Breast epithelium (tissue), 4 donors: ENCODE data around the gene GTPBP1. TPM values are rescaled to one million over a fixed set of nuclear protein-coding genes. Genes with fewer than 3 reads are reported as not detected.

Experiments
- DNase-seq, 2 donors: peaks; one replicate each; pipeline ENCODE4 v3.0.0-alpha.2; 2019; ENCODE audit warnings: low spot score in 2 of 2
- H3K27ac ChIP-seq, 2 donors: fragments of 200-600 bp; sonication (generic) in 1 of 2; one replicate each; pipeline ENCODE4 v1.5.1; 2016 to 2019; ENCODE audit warnings: mild to moderate bottlenecking in 1 of 2
- H3K27me3 ChIP-seq, 2 donors: fragments of 200-600 bp; sonication (generic) in 1 of 2; one replicate each; pipeline versions ENCODE4 v1.5.1 to v1.6.0; 2017 to 2019; ENCODE audit warnings: control low read depth in 1 of 2, mild to moderate bottlenecking in 1 of 2
- H3K36me3 ChIP-seq: fragments of 200-600 bp; one replicate; pipeline ENCODE4 v1.5.1; 2019
- H3K4me1 ChIP-seq, 2 donors: fragments of 200-600 bp; sonication (generic); one replicate each; pipeline ENCODE4 v1.5.1; 2016 to 2019; ENCODE audit warnings: control low read depth in 1 of 2
- H3K4me3 ChIP-seq, 3 donors: fragments of 200-600 bp; sonication (generic); 1 replicate in 2 of 3; 2 replicates in 1 of 3; pipeline ENCODE4 v1.5.1; 2016 to 2019; ENCODE audit warnings: mild to moderate bottlenecking in 3 of 3, moderate library complexity in 2 of 3
- H3K9me3 ChIP-seq, 2 donors: fragments of 200-600 bp; sonication (generic) in 1 of 2; one replicate each; pipeline ENCODE4 v1.5.1; 2016 to 2019; ENCODE audit warnings: control low read depth in 1 of 2
- POLR2A ChIP-seq: fragments of 450-650 bp; IDR thresholded peaks from one replicate; pipeline ENCODE4 v1.6.1; 2016; ENCODE audit warnings: antibody characterized with exemption, mild to moderate bottlenecking, moderate library complexity
- POLR2AphosphoS5 ChIP-seq, 3 donors: sonication (generic); formaldehyde crosslinking; IDR thresholded peaks; one replicate each; pipeline ENCODE4 v1.6.1; 2017; ENCODE audit warnings: antibody characterized with exemption in 3 of 3
- intact Hi-C: fragments of 100-400 bp; cut with DNase I; formaldehyde crosslinking; loops from one replicate; pipeline ENCODE4 v1.15.1; 2023; ENCODE audit warnings: low total_unique reads
- total RNA-seq, 3 donors: library from RNA; depleted of rRNA; stranded (reverse); fragments of >200 nt; gene quantifications; one replicate each; pipeline ENCODE4 v1.1.0, GENCODE V29; 2016
- TF ChIP-seq, protein P1 (sequence below), 3 donors: fragments of 450-650 bp; IDR thresholded peaks; one replicate each; pipeline ENCODE4 v1.5.1; 2016 to 2017; ENCODE audit warnings: antibody characterized with exemption in 3 of 3, mild to moderate bottlenecking in 3 of 3, moderate library complexity in 3 of 3

GTPBP1 gene
- total RNA-seq, 3 donors from 2014 or later: 32.3 to 58.7 (median 56.9) TPM

DNA sequence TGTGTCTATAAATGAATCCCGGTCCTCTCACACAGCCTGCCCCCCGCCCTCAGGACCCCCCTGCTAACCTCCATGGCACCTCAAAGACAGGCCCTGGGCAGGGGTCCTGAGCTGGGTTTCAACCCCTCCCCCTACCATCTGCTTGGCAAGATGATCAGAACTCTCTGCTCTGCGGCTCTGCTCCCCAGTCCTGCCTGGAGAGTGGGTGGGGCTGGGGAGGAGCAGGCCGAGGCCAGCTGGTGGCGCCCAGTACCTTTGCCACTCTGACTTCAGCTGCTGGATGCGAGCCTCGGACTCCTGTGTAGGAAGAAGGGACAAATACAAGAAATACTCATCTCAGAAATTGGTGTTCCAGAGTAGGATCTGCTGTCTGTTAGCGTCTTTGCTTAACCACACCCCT lies 35.0 kb downstream of the GTPBP1 start:
- H3K4me1 ChIP-seq: no peaks in the 10 kb centered on the region
- no peaks in the 10 kb centered on the region for H3K9me3 ChIP-seq
- H3K4me3 ChIP-seq: no peak overlapping the region
- TF ChIP-seq, protein P1, sequence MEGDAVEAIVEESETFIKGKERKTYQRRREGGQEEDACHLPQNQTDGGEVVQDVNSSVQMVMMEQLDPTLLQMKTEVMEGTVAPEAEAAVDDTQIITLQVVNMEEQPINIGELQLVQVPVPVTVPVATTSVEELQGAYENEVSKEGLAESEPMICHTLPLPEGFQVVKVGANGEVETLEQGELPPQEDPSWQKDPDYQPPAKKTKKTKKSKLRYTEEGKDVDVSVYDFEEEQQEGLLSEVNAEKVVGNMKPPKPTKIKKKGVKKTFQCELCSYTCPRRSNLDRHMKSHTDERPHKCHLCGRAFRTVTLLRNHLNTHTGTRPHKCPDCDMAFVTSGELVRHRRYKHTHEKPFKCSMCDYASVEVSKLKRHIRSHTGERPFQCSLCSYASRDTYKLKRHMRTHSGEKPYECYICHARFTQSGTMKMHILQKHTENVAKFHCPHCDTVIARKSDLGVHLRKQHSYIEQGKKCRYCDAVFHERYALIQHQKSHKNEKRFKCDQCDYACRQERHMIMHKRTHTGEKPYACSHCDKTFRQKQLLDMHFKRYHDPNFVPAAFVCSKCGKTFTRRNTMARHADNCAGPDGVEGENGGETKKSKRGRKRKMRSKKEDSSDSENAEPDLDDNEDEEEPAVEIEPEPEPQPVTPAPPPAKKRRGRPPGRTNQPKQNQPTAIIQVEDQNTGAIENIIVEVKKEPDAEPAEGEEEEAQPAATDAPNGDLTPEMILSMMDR (IDR thresholded peaks at IDR 0.05): no peak
- TF ChIP-seq POLR2A: no peak
- no peak for TF ChIP-seq POLR2AphosphoS5 (IDR thresholded peaks at IDR 0.05)
- H3K27me3 ChIP-seq: no peaks in the 10 kb centered on the region
- peaks cover 53% of the 10 kb centered on the region for H3K36me3 ChIP-seq
- intact Hi-C loops: loop anchor here (5.0 kb wide), 1 partner anchor 902 kb away; no protein-coding TSS in a partner anchor
- no peak overlapping the region for H3K27ac ChIP-seq
- DNase-seq: no peak

DNA sequence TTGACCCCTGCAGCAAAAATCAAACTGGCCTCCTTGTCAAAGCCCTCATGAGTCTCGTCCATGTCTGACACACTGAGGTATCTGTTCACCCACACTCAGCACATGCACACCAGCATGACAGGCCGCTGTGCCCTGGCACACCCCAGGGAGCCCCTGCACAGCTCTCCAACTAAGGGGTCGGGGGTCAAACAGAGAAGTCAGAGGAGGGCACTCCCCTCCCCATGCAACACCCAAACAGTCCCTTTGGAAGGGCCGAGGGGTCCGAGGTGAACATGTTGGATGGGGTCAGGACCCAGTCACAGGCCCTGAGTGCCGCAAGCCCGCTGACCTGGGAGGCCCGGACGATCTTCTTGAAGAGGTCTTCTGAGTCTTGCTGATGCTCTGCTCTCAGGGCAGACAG lies 35.4 kb downstream of the GTPBP1 start:
- intact Hi-C loops: loop anchor here (5.0 kb wide), 1 partner anchor 901 kb away; no protein-coding TSS in a partner anchor
- TF ChIP-seq POLR2A: no peak
- TF ChIP-seq, protein P1 (IDR thresholded peaks at IDR 0.05): no peak
- no peak for TF ChIP-seq POLR2AphosphoS5 (IDR thresholded peaks at IDR 0.05)
- no peak overlapping the region for H3K4me3 ChIP-seq
- no peaks in the 10 kb centered on the region for H3K27me3 ChIP-seq
- peaks cover 57% of the 10 kb centered on the region for H3K36me3 ChIP-seq
- H3K27ac ChIP-seq: no peak overlapping the region
- no peak for DNase-seq
- no peaks in the 10 kb centered on the region for H3K9me3 ChIP-seq
- no peaks in the 10 kb centered on the region for H3K4me1 ChIP-seq

DNA sequence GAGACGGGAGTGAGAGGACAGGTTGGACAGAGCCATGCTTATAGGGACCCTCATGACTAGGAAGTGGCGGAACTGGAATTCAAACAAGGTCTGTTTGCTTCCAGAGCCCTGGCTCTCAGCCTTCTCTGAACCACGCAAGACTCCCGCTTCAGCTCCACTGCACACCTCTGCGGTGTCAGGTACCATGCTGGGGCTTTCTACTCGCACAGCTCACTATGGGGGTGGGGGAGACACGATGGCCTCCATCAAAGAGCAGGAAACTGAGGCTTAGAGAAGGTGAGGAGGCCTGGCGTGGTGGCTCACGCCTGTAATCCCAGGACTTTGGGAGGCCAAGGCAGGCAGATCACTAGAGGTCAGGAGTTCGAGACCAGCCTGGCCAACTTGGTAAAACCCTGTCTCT lies 35.8 kb downstream of the GTPBP1 start:
- Histone ChIP-seq H3K9me3 (no peaks in the 10 kb centered on the region), H3K36me3 (peaks cover 57% of the 10 kb centered on the region), H3K4me1 (no peaks in the 10 kb centered on the region), H3K27ac (no peak overlapping the region), H3K4me3 (no peak overlapping the region), H3K27me3 (no peaks in the 10 kb centered on the region)
- no peak for DNase-seq
- intact Hi-C loops: loop anchor here (5.0 kb wide), 1 partner anchor 901 kb away; no protein-coding TSS in a partner anchor
- TF ChIP-seq POLR2A (no peak), POLR2AphosphoS5 (IDR thresholded peaks at IDR 0.05) (no peak)
- TF ChIP-seq, protein P1 (IDR thresholded peaks at IDR 0.05): no peak

DNA sequence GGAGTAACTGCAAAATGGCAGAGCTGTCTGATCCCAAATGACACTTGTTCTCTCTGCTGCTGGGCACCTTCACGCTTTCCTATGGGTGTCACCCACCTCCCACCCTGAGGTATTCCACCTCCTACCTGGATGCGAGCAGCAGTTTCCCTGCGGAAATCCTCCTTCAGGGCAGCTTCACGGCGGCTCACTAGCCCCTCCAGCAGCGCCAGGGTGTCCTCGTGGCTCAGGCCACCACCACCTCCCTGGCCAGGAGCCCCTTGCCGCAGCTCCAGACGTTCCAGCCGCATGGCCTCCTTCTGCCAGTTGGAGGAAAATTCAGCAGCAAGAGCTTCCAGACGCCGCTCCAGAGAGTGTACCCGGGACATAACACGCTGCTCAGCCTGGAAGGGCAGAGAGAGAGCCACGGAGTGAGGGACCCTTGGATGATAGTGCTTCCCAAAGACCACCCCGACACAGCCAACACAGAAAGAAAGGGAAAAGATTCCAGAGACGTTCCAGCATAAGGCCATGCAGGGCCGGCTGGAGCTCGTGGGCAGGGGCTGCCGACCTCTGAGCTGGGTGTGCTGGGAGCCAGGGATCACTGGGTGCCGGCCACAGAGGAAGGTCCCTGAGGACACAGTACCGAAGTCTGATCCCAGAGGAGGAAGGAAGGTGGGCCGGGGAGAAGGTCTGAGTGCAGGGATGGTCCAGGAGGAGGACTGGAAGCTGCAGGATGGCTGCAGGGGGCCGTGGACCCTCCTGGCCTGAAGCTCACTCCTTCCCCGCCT lies 36.6 kb downstream of the GTPBP1 start:
- no peaks in the 10 kb centered on the region for H3K27me3 ChIP-seq
- H3K27ac ChIP-seq: no peak overlapping the region
- peaks cover 55% of the 10 kb centered on the region for H3K36me3 ChIP-seq
- intact Hi-C loops: loop anchor here (5.0 kb wide), 1 partner anchor 900 kb away; no protein-coding TSS in a partner anchor
- DNase-seq: no peak
- TF ChIP-seq POLR2AphosphoS5 (IDR thresholded peaks at IDR 0.05) (no peak), POLR2A (no peak)
- TF ChIP-seq, protein P1 (IDR thresholded peaks at IDR 0.05): no peak
- no peak overlapping the region for H3K4me3 ChIP-seq
- H3K4me1 ChIP-seq: no peaks in the 10 kb centered on the region
- H3K9me3 ChIP-seq: no peaks in the 10 kb centered on the region

DNA sequence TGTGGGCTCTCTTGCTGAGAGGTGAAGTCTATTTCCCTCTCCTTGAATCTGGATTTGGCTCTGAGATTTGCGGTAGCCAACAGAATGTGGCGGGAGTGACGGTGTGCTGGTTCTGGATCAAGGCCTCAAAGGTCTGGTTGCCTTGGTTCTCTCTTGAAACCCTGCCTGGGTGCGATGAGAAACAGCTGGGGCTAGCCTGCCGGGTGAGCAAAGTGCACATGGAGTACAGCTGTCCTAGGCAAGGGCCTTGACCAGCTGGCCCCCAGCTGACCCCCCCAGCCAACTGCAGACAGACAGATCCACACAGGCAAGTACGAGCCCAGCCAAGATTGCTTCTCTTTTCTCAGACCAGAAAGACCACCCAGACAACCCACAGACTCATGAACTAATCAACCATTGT lies 39.2 kb downstream of the GTPBP1 start:
- no peak for DNase-seq
- intact Hi-C loops: loop anchor here (5.0 kb wide), 1 partner anchor 897 kb away; no protein-coding TSS in a partner anchor
- TF ChIP-seq, protein P1 (IDR thresholded peaks at IDR 0.05): no peak
- no peak for TF ChIP-seq POLR2A
- no peak for TF ChIP-seq POLR2AphosphoS5 (IDR thresholded peaks at IDR 0.05)

More for the DNA sequence above, 39.2 kb downstream of the GTPBP1 start:
- Histone ChIP-seq H3K9me3 (no peaks in the 10 kb centered on the region), H3K27ac (no peak overlapping the region), H3K27me3 (no peaks in the 10 kb centered on the region), H3K4me1 (no peaks in the 10 kb centered on the region), H3K36me3 (peaks cover 42% of the 10 kb centered on the region), H3K4me3 (no peak overlapping the region)
